SK-N-MC (cell line): Measurements from ENCODE around the gene REC8.

Experiments used
- EZH2 ChIP-seq: fragments of 200-600 bp; sonication (generic); IDR thresholded peaks from one replicate; pipeline ENCODE4 v1.6.1; 2017; ENCODE audit warnings: antibody characterized with exemption
- FOXP2 ChIP-seq: optimal IDR thresholded peaks from 2 replicates; pipeline ENCODE3; 2011; ENCODE audit warnings: mild to moderate bottlenecking, moderate library complexity; ENCODE audit not compliant: insufficient read depth; ENCODE audit errors: extremely low read length, control extremely low read depth
- POLR2AphosphoS5 ChIP-seq: IDR thresholded peaks from 2 replicates; pipeline ENCODE4 v1.6.1; 2012; ENCODE audit warnings: mild to moderate bottlenecking, low read depth, low read length, borderline replicate concordance

GRCh38 chr14:24157331-24157730 is 14.5 kb upstream of the REC8 start:
- TF ChIP-seq POLR2AphosphoS5 (no peak), EZH2 (no peak), FOXP2 (no peak)
